GM13976 (cell line): Measurements from ENCODE around the gene KIAA1755.

Experiments
- DNase-seq: peaks from one replicate; pipeline ENCODE4 v3.0.0; 2012; ENCODE audit warnings: low spot score
- in situ Hi-C: fragments of 300-500 bp; cut with MboI; formaldehyde crosslinking; loops from one replicate; pipeline ENCODE4 v1.12.0; 2022; ENCODE audit warnings: low sequenced_read_pairs, mixed read lengths, inconsistent platforms; ENCODE audit not compliant: unreplicated experiment
- TF ChIP-seq, protein P1 (sequence below): IDR thresholded peaks from 2 replicates; pipeline ENCODE4 v1.5.1; 2012; ENCODE audit warnings: borderline replicate concordance, mild to moderate bottlenecking; ENCODE audit not compliant: insufficient read depth; ENCODE audit errors: extremely low read depth, missing control alignments, control extremely low read depth

KIAA1755 gene

DNA sequence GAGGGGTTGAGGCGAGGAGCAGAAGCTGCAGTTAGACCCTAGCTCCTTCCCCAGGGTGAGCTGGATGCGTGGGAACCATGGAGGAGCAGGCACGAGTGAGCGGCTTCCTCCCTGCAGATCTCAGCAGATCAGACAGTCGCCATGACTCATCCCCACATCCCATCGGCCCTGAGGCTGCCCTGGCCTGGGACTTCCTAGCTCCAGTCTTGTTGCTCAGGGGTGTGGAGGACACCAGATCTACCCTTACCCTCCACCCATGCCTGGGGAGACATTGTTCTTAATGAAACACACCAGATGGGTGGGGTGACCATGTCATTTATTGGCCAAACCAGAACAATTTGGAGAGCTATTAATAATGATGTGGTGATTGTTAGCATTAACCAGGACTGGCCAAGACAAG is 59.2 kb downstream of the KIAA1755 start:
- in situ Hi-C loops = loop anchor here (25.0 kb wide), 1 partner anchor 289 kb away; the partner anchor contains the start of gene VSTM2L

DNA sequence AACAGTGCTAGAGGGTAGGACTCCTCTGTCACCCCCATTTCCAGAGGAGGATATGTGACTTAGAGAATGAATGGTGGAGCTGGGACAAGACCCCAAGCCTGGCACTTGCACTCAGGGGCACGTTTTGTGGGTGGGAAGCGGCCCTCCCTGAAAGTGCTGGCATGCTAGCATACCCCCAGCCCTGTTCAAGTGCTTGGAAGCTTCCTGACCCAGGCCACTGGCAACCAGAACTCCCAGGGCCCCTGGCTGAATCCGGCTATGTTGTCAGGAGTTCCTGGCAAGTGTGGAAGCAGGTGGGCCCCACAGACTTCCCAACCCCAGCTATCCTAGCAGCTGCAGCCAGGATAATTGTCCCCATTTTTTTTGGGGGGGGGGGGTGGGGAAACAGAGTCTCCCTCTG is 59.9 kb downstream of the KIAA1755 start:
- TF ChIP-seq, protein P1, sequence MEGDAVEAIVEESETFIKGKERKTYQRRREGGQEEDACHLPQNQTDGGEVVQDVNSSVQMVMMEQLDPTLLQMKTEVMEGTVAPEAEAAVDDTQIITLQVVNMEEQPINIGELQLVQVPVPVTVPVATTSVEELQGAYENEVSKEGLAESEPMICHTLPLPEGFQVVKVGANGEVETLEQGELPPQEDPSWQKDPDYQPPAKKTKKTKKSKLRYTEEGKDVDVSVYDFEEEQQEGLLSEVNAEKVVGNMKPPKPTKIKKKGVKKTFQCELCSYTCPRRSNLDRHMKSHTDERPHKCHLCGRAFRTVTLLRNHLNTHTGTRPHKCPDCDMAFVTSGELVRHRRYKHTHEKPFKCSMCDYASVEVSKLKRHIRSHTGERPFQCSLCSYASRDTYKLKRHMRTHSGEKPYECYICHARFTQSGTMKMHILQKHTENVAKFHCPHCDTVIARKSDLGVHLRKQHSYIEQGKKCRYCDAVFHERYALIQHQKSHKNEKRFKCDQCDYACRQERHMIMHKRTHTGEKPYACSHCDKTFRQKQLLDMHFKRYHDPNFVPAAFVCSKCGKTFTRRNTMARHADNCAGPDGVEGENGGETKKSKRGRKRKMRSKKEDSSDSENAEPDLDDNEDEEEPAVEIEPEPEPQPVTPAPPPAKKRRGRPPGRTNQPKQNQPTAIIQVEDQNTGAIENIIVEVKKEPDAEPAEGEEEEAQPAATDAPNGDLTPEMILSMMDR = no peak
- in situ Hi-C loops = loop anchor here (25.0 kb wide), 1 partner anchor 288 kb away; the partner anchor contains the start of gene VSTM2L
- peak; percentile 12 for DNase-seq

More for the DNA sequence above, 59.2 kb downstream of the KIAA1755 start:
- TF ChIP-seq, protein P1 = no peak
- DNase-seq = no peak

DNA sequence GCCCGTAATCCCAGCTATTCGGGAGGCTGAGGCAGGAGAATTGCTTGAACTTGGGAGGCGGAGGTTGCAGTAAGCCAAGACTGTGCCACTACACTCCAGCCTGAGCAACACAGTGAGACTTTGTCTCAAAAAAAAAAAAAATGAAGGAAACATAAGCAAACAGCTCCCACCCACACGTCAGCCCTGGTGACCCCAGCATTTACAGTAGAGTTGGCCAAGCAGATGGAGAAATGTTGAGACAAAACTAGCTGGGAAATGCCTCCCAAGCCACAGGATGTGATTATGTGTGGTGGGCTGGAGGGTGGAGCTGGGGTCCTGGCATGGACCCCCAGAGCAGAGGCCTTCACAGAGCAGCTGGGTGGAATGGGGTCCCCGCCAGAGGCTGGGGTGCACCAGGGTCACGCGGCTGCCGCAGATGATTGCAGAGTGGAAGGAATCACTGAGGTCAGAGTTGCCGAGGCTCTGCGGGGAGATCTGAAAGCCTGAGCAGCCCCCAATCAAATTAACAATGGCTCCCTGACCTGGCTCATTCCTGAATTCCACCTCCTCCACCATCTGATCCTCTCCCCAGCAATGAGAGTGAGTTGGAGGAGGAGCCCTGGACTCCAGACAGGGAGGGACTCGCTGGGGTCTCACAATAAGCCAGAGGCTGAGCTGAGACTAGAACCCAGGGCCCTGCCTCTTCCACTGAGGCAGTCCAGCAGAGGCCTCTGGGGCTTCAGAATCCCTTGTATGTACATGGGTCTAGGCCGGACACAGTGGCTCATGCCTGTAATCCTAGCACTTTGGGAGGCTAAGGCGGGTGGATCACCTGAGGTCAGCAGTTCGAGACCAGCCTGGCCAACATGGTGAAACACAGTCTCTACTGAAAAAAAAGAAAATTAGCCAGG is 60.8 kb downstream of the KIAA1755 start:
- peak; percentile 3 for DNase-seq
- in situ Hi-C loops = loop anchor here (25.0 kb wide), 1 partner anchor 287 kb away; the partner anchor contains the start of gene VSTM2L
- TF ChIP-seq, protein P1 = no peak

DNA sequence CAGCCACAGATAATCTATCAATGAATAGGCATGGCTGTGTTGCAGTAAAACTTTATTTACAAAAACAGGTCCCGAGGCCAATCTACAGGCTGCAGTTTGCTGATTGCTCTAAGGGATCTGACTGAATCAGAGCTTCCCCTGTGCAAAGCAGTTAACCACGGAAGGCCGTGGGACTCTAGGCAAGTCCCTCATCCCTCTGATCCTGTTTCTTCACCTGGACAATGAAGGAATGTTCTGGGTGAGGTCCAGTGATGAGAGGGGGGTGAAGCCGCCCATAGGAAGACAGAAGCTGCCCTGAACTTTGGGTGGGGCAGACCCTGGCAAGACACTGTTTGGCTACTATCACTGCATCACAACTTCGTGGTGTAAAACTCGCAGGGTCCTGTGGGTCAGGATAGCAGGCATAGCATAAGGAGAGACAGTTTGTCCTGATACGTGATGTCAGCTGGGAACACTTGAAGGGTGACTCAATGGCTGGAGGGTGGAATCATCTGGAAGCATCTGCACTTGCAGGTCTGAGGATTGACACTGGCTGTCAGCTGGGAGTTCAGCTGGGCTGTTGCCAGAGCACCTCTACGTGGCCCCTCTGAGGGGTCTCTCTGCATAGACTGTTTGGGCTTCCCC is 62.2 kb downstream of the KIAA1755 start:
- TF ChIP-seq, protein P1 = no peak
- in situ Hi-C loops = no loop called here
- DNase-seq = peak; percentile 1

DNA sequence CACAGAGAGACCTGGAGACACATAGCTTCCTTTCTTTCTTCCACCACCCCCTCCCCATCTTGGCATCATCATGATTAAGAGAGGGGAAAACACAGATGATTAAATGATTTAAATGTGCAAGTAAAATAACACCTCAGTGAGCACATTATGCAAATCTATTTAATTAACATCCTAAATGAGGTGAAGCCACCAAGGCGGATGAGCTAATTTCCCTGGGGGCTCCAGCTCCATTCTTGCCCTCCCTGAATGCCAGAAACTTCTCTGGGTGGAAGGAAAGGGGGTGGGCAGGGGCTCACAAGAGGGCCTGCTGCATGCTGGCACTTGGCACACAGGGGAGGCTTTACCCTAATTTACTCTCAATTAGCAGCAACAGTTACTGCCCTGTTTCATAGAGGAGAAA is 62.9 kb downstream of the KIAA1755 start:
- in situ Hi-C loops = no loop called here
- DNase-seq = no peak
- TF ChIP-seq, protein P1 = no peak

DNA sequence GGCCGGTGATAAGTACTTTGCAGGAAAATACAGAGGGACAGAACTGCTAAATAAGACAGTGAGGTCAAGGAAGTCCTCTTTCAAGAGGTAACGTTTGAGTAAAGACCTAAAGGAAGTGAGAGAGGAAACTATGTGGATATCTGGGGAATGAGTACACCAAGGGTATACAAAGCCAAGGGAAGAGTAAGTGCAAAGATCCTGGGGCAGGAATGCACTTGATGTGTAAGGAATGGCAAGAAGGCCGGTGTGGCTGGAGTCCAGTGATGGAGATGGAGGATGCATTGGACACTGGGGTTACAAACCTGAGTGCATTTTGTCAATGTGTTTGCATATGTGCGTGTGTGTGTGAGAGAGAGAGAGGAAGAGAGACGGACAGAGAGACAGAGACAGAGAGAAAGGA is 63.3 kb downstream of the KIAA1755 start:
- TF ChIP-seq, protein P1 = no peak
- no peak for DNase-seq
- in situ Hi-C loops = no loop called here
